Stimulated activated CD4-positive, alpha-beta T cell treated with anti-CD3 and anti-CD28 coated beads, Interleukin-4, amount 100 ng/mL, for 48 hours (primary cell): ENCODE results near the gene KISS1.

Source experiments
- DNase-seq, 2 donors: peaks; one replicate each; pipeline ENCODE4 v3.0.0-alpha.2; 2020; ENCODE audit warnings: low read depth in 2 of 2

The KISS1 gene

GRCh38 chr1:204141131-204141530, 55.2 kb downstream of the KISS1 start:
- DNase-seq: no peak
